ENCODE results near the gene BCAR1.
"Not testable (repeated sequence)": the region's sequence is repeated elsewhere in the genome, so short reads cannot be mapped to it uniquely, and the experiment has no call there.

Gene BCAR1, protein sequence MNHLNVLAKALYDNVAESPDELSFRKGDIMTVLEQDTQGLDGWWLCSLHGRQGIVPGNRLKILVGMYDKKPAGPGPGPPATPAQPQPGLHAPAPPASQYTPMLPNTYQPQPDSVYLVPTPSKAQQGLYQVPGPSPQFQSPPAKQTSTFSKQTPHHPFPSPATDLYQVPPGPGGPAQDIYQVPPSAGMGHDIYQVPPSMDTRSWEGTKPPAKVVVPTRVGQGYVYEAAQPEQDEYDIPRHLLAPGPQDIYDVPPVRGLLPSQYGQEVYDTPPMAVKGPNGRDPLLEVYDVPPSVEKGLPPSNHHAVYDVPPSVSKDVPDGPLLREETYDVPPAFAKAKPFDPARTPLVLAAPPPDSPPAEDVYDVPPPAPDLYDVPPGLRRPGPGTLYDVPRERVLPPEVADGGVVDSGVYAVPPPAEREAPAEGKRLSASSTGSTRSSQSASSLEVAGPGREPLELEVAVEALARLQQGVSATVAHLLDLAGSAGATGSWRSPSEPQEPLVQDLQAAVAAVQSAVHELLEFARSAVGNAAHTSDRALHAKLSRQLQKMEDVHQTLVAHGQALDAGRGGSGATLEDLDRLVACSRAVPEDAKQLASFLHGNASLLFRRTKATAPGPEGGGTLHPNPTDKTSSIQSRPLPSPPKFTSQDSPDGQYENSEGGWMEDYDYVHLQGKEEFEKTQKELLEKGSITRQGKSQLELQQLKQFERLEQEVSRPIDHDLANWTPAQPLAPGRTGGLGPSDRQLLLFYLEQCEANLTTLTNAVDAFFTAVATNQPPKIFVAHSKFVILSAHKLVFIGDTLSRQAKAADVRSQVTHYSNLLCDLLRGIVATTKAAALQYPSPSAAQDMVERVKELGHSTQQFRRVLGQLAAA

DNA sequence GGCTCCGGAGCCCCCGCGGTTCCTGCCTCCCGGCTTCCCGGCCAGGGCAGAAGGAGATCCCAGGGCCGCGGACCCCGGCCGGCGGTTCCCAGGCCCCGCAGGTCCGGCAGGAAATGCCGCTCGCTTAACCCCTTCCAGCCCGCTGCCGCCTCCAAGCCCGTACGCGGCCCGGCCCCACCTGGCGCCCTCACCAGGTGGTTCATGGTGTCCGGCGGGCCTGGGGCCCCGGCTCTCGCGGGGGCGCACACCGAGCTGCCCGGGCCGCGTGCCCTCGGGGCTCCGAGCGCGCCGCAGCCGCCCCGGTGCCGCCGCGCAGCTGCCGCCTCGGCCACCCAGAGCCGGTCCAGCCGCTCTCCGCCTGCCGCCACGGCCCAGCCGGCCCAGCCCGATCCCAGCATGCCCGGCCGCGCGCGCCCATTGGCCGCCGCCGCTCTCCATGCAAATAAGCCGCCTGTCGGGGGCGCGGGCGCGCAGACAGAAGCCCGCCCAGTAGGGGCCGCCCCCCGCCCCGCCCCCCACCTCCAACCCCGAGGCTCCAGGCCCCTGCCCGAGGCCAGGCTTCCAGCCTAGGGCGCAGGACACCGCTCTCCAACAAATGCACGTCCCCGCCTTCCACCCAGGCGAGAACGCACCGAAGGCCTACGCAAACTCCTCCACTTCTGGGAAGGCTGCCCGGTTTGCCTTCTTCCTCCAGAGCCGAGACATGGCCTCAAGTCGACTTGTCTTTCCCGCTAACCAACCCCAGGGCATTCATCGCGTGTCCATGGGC lies at the start of gene BCAR1:
TSS of gene BCAR1 (minus strand) at position 345 of the 769 bp plus-strand sequence. CDS start at position 203, 142 bp downstream.
- DNase-seq (ENCODE audit: extremely low read depth in 1 of 2, low read depth in 1 of 2) = no peak

DNA sequence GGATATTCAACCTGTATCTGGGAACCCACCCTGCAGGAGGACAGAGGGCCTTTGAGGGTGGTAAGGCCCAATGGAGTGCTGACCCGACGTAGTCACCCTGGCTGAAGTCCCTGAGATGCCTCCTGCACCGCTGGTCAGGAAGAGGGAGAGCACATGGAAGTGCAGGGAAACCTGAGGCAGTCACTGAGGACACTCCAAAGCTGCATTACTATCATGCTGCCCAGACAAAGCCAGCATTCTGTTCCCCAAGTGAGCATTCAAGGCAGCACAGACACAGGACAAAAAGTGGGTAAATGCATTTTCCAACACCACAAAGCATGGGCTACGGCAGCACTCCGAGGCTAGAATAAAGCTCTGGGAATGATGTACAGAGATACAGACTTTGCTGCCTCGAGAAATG lies 46.8 kb upstream of the BCAR1 start:
- DNase-seq (ENCODE audit: extremely low read depth in 1 of 2, low read depth in 1 of 2) = no peak

DNA sequence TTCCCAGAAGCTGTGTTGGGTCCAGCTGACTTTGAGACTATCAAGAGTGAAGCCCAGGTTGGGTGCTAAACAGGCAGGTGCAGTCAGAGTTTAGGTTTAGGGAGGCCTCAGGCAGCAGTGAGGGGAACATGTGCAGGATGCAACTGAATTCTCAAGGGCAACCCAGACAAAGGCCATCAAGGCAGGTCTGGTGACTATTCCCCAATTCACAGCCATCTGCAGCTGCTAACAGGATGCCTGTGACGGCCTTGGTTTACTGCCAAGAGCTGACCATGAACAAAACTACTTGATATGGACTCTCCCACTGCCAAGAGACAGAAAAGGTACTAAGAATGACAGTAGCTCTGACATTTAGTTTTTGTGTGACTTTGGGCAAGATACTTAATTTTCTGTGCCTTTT lies 45.2 kb upstream of the BCAR1 start:
- DNase-seq (ENCODE audit: extremely low read depth in 1 of 2, low read depth in 1 of 2) = no peak

DNA sequence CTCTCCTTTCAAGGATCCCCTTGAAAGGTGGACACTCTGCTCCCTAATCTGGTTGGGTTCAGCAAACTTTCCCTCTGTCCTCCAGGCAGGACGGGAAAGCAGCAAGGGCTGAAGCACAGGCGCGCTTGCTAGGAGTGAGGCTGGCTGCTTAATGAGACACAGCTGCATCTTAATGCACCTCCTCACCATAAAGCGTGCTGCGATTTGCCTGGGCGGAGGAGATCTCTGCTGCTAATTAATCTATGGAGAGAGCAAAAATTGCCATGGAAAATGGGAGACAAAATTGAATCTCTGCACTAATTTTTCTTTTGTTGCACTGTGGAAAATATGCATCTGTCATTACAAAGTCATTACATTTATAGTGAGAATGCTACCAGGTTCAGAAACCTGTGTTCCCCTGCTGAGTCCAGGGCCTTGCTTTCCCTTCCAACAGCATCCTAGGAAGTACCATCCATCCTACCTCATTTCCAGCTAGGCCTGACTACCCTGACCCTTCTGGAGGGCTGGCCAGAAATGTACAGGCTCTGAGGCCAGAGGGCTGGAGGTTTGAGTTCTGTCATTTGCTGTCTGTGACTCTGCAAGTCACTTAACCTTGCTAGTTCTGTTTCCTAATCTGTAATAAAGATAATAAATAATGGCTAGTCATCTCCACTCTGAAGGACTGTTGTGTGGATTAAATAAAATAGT lies 43.5 kb upstream of the BCAR1 start:
- no peak for DNase-seq (ENCODE audit: extremely low read depth in 1 of 2, low read depth in 1 of 2)

DNA sequence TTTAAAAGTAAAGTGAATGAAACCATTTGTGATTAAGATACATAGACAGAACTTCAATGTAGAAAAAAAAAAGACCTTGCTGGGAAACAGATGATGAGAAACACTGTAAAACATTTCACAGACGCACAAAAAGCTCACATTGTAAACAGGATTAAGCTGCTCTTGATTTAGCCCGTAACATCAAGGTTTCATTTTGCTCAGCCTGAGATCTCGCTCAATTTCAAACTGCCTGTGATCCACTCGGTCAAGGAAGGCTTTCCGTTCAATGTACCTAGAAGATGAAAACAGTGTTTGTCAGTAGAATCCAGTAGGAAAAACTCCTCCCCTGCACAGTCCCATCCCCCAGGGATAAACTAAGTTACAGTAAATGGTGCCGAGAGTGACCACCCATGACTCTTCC lies 42.3 kb upstream of the BCAR1 start:
- no peak for DNase-seq (ENCODE audit: extremely low read depth in 1 of 2, low read depth in 1 of 2)

DNA sequence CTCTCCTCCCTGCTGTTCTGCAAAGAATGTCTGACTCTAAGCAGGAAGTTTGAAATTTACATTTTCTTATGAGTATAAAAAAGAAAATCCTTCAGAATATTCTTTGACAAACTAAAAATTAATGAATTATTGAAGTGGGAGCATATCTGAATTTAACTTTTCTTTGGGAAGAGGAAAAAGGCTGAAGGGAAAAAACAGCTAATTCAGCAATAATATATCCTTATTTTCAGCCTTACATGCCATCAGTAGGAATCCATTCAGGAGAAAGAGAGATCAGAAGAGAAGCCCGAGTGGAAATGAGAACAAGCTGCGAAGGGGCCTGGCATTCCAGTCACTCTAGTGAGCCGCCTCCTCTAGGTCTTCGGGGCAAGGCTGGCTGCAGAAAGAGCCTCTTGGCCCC lies 41.7 kb upstream of the BCAR1 start:
- no peak for DNase-seq (ENCODE audit: extremely low read depth in 1 of 2, low read depth in 1 of 2)

DNA sequence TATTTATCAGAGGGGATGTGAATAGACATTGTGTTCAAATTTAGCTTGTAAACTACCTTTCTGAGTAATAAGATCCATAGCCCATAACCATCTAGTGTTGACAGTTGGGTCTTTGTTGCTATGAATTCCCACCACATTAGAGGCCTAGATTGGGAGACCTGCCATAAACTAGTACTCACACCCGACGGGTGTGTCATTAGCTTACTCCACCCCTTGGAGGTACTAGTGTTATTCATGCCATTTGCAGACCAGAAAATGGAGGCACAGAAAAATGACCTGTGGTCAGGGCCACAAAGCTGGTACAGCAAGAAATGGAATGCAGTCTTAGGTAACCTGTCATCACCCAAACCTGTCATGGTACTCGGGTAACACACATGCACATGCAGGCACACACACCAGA lies 41.3 kb upstream of the BCAR1 start:
- no peak for DNase-seq (ENCODE audit: extremely low read depth in 1 of 2, low read depth in 1 of 2)

DNA sequence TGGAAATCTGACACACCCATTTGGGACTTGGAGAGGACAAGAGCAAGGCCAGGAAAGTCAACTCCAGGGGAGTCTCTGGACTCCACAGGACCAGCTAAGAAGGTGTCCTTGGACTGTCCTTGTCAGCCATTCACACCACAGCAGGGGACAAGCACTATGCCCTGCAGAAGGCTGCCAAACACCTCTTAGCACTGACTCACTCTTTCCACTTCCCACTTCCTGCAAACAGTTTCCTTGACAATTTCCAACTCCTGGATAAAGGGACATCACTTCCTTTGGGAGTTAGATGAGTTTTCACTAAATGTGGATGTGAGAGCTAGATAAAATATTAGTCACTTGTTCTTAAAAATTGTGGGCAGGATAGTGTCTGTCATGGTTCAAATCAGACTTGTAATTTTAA lies 37.8 kb upstream of the BCAR1 start:
- no peak for DNase-seq (ENCODE audit: extremely low read depth in 1 of 2, low read depth in 1 of 2)

DNA sequence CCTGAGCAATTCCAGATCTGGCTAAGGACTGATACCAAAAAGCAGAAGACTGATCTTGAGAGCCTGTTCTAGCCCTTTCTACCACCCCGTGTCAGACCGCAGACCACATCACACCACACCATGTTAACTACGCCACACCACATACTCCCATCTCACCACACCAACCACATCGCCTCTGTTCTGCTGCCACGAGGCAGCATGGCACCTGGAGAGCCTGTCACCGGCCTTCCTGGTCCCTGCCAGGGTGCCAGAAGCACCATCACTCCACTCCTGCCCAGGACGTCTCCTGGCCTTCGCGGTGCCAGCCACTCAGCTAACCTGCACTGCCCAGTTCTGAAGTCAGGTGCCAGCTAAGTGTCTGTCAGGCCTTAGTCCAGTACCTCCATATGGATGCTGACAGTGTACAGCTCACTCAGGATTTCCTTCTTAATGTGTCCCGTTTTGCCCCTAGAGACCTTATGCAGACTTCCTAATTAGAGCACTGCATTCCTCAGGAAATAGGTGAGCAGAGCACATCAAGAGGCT lies 37.2 kb upstream of the BCAR1 start:
- DNase-seq (ENCODE audit: extremely low read depth in 1 of 2, low read depth in 1 of 2) = peak; percentile 32 to 65

DNA sequence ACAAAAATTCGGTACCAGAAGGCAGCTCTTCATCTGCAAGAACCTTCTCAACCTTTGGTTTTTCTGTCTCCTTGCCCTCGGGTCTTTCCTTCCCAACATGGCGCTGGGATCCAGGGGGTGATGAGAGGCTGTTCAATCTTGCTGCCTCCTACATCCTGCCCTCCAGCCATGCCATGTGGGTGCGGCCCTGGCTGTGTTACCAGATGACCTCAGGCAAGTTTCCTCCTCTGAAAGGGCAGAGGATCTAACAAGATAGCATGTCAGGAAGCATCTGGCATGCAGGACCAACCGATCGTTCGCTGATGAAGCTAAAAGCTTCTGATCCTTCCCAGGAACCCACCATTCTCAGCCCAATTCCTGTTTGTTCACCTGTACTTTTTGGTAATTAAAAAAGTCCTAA lies 36.8 kb upstream of the BCAR1 start:
- DNase-seq (ENCODE audit: extremely low read depth in 1 of 2, low read depth in 1 of 2) = no peak

DNA sequence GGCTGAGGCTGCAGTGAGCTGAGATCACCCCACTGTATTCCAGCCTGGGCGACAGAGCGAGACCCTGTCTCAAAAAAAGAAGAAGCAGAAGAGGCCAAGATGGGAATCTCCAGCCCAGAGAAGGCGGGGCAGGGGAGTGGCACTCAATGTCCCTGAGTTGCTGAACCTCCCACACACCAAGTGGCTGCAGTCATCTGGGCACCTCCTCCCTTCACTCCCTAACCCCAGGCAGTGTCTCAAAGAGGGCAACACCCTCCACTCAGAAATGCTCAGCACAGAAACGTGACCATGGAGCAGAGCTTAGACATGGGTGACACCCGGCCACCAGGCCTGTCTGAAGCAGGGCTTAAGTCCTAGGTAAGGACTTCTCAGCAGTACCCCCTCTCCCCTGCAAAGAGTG lies 36.3 kb upstream of the BCAR1 start:
- no peak for DNase-seq (ENCODE audit: extremely low read depth in 1 of 2, low read depth in 1 of 2)

DNA sequence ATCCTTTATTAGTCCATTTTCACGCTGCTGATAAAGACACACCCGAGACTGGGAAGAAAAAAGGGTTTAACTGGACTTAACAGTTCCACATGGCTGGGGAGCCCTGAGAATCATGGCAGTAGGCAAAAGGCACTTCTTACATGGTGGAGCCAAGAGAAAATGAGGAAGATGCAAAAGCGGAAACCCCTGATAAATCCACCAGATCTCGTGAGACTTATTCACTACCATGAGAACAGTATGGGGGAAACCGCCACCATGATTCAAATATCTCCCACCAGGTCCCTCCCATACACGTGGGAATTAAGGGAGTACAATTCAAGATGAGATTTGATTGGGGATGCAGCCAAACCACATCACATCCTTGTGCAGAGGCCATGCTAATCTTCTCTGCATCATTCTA lies 35.0 kb upstream of the BCAR1 start:
- no peak for DNase-seq (ENCODE audit: extremely low read depth in 1 of 2, low read depth in 1 of 2)

DNA sequence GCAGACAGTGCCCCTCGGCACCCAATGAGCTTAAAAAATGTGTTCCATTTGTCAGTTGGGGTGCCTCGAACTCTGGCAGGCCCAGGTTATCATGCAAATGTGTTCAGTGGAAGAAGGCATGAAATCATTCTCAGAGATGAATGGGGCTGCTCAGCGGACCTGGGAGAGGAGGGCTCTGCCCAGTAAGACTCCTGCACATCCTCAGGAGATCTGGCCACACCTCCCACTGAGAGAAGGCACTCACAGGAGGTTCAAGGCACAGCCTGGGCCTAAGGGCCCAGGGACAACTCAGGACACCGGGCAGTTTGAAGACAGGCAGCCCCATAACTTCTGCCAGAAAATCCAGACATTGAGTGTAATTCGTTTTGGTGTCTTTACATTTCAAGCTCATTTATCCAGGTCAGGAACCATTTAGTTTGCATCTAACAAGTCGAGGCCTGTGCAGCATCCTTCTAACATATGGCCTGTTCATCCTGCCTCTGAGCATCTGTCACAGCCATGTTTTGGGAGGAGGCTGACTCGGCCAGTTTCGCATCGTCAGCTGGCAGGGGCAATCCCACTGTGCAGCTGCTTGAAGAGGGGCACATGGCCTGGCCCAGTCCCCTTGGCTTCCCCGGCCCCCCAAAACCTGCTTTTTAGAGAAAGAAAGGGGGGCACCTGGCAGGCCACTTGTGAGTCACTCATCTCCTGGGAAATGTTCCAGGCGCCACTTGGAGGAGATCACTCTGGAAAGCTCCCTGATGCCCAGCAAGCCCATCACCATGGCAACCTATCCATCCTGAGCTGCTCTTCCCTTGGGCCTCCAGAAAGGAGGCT lies 31.2 kb upstream of the BCAR1 start:
- no peak for DNase-seq (ENCODE audit: extremely low read depth in 1 of 2, low read depth in 1 of 2)

DNA sequence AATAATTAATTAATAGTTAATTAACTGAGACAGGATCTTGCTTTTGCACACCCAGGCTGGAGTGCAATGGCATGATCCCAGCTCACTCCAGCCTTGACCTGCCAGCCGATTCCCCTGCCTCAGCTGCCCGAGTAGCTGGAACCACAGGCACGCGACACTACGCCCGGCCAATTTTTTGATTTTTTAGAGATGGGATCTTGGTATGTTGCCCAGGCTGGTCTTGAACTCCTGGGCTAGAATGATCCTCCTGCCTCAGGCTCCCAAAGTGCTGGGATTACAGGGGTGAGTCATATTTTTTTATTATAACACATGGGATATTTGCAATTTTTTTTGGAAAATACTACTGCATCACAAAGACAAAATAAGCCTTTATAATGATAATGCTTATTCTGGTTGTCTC lies 30.4 kb upstream of the BCAR1 start:
- DNase-seq (ENCODE audit: extremely low read depth in 1 of 2, low read depth in 1 of 2) = no peak

DNA sequence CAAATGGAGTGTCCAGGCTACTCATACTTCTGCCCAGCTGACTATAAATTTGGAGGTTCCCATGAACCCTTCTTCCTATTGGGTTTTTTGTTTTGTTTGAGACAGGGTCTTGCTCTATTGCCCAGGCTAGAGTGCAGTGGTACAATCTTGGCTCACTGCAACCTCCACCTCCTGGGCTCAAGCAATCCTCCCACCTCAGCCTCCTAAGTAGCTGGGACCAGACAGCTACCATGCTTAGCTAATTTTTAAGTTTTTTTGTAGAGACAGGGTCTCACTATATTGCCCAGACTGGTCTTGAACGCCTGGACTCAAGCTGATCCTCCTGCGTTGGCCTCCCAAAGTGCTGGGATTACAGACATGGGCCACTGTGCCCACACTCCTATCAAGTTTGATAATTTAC lies 29.6 kb upstream of the BCAR1 start:
- DNase-seq (ENCODE audit: extremely low read depth in 1 of 2, low read depth in 1 of 2) = not testable (repeated sequence)

DNA sequence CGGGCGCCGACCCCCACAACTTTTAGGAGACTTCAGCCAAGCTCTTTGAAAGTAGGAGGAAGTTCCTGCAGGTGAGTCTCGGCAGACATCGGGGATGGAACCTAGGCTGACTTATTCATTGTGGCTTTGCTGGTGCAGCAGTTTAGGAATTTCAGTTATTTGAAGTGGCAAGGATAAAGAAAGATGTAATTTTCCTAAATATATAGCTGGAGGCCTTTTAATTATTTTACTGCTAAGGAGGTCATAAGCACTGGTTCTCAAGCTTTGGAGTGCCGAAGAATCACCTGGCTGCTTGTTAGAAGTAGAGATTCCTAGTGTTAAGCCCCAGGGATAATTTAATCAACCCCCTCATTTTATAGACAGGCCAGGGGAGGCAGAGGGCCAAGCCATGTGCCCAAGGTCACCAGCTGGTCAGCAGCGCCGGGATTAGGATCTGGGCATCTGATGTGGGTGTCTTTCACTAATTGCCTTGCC lies 28.9 kb upstream of the BCAR1 start:
- DNase-seq (ENCODE audit: extremely low read depth in 1 of 2, low read depth in 1 of 2) = no peak

DNA sequence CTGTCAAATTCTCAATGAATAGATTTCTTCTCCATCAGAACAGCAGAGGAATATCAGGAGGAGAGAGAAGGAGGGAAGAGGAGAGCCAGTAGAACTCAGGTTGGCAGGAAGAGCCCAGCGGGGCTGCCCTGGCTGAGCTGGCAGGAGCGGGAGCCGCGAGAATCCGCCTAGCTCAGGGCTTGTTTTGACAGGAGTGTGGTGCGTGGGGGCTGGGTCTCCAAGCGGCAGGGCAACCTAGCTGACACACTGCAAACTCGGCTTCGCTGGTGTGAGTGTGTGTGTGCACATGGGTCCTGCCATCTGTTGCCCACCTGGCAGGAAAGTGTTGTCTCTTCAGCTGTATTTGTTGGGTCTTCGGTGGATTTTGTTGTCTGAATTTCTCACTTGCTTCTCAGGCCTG lies 27.9 kb upstream of the BCAR1 start:
- no peak for DNase-seq (ENCODE audit: extremely low read depth in 1 of 2, low read depth in 1 of 2)

DNA sequence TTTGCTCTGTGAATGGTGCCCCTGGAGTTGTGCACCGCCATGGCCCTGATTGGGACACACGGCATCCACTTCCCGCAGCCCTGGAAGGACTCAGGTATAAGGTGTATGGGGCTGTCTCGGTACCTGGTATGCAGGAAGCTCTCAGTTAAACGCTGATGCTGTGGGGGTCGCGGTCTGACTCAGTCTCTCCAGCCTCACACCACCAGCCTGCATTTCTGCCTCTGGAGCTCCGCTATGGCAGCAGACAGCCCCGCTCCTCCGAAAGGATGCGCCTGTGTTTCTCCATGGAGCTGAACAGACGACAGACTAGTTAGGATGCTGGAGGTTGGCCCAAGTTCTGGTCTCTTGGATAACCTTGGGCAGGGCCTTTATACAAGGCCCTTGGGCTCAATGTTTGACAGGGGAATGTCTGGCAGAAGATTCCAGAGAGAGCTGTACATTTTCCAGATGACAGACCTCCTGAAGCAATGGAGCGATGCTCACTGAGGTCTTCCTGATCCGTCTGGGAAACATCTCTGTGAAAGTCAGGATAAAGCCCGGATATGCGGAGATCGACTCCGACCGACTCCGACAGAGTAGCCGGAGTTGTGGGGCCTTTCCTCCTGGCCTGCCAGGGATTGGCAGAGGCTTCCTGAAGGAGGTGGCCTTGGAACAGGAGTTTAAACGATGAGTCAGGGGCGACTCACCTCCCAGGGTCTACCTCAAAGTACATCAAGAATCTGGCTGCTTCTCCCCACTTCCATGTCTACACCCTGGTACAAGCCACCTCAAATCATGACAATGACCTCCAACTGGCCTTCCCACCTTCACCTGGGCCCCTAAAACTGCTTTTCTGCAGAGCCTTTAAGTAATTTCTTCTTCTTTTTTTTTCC lies 21.9 kb upstream of the BCAR1 start:
- no peak for DNase-seq (ENCODE audit: extremely low read depth in 1 of 2, low read depth in 1 of 2)

DNA sequence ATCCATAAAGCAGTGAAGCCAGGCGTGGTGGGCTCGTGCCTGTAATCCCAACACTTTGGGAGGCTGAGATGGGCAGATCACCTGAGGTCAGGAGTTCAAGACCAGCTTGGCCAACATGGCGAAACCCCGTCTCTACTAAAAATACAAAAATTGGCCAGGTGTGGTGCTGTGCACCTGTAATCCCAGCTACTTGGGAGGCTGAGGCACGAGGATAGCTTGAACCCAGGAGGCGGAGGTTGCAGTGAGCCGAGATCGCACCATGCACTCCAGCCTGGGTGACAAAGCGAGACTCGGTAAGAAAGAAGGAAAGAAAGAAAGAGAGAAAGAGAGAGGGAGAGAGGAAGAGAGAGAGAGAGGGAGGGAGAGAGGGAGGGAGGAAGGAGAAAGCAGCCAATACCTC lies 21.2 kb upstream of the BCAR1 start:
- DNase-seq (ENCODE audit: extremely low read depth in 1 of 2, low read depth in 1 of 2) = not testable (repeated sequence)
